GM06990 (cell line): ENCODE data around the gene APLN.

Source experiments
- DNase-seq: peaks from one replicate; pipeline ENCODE4 v3.0.0-alpha.2; 2011; ENCODE audit not compliant: insufficient read length; ENCODE audit errors: extremely low read depth
- H3K27me3 ChIP-seq: replicated peaks from 2 replicates; pipeline ENCODE4 v1.6.0; 2011; ENCODE audit warnings: low read length; ENCODE audit not compliant: control insufficient read depth, insufficient read depth
- H3K36me3 ChIP-seq: 2 replicates; pipeline ENCODE4 v1.5.1; 2011; ENCODE audit warnings: low read length; ENCODE audit not compliant: control insufficient read depth, insufficient read depth
- H3K4me3 ChIP-seq: replicated peaks from 2 replicates; pipeline ENCODE4 v1.5.1; 2011; ENCODE audit warnings: low read depth, mild to moderate bottlenecking, control low read depth, low read length
- CTCF ChIP-seq: IDR thresholded peaks from 2 replicates; pipeline ENCODE4 v1.5.1; 2011; ENCODE audit warnings: low read length, control low read depth, mild to moderate bottlenecking, inconsistent platforms; ENCODE audit not compliant: insufficient read depth, poor library complexity, severe bottlenecking

Gene APLN

GRCh38 chrX:129626026-129626425, 28.7 kb downstream of the APLN start:
- TF ChIP-seq CTCF: no peak
- no peaks in the 10 kb centered on the region for H3K36me3 ChIP-seq

GRCh38 chrX:129622757-129623301, 31.9 kb downstream of the APLN start:
- no peak for DNase-seq
- no peak for TF ChIP-seq CTCF
- no peak overlapping the region for H3K4me3 ChIP-seq
- H3K27me3 ChIP-seq: no peaks in the 10 kb centered on the region
- no peaks in the 10 kb centered on the region for H3K36me3 ChIP-seq

More at GRCh38 chrX:129626026-129626425, 28.7 kb downstream of the APLN start:
- no peak overlapping the region for H3K4me3 ChIP-seq
- no peaks in the 10 kb centered on the region for H3K27me3 ChIP-seq
- DNase-seq: no peak

GRCh38 chrX:129618997-129619396, 35.8 kb downstream of the APLN start:
- no peaks in the 10 kb centered on the region for H3K27me3 ChIP-seq
- H3K4me3 ChIP-seq: no peak overlapping the region
- no peak for DNase-seq

GRCh38 chrX:129617420-129617819, 37.3 kb downstream of the APLN start:
- no peak for DNase-seq
- no peak for TF ChIP-seq CTCF
- no peaks in the 10 kb centered on the region for H3K36me3 ChIP-seq

More at GRCh38 chrX:129618997-129619396, 35.8 kb downstream of the APLN start:
- TF ChIP-seq CTCF: no peak
- no peaks in the 10 kb centered on the region for H3K36me3 ChIP-seq

GRCh38 chrX:129614481-129615255, 40.1 kb downstream of the APLN start:
- no peak for TF ChIP-seq CTCF
- H3K27me3 ChIP-seq: no peaks in the 10 kb centered on the region
- no peak overlapping the region for H3K4me3 ChIP-seq
- no peaks in the 10 kb centered on the region for H3K36me3 ChIP-seq
- DNase-seq: no peak

More at GRCh38 chrX:129617420-129617819, 37.3 kb downstream of the APLN start:
- Histone ChIP-seq H3K27me3 (no peaks in the 10 kb centered on the region), H3K4me3 (no peak overlapping the region)
